Esophagus (tissue), 2 donors: ENCODE results near the gene FYN. TPM values are rescaled to one million over a fixed set of nuclear protein-coding genes. Genes with fewer than 3 reads are reported as not detected.
A peak's percentile ranks its signal among the peaks of the same experiment; 100 is the strongest.

Experiments used
- H3K27ac ChIP-seq, 2 donors: one replicate each; pipeline ENCODE4 v1.5.1; 2013; ENCODE audit warnings: low read depth in 2 of 2, mild to moderate bottlenecking in 2 of 2, inconsistent platforms in 1 of 2, low read length in 1 of 2, moderate library complexity in 1 of 2
- H3K27me3 ChIP-seq, 2 donors: one replicate each; pipeline ENCODE4 v1.6.1; 2013; ENCODE audit warnings: low read length in 2 of 2, control low read depth in 1 of 2, mild to moderate bottlenecking in 1 of 2; ENCODE audit not compliant: insufficient read depth in 2 of 2, control insufficient read depth in 1 of 2
- H3K36me3 ChIP-seq, 2 donors: one replicate each; pipeline ENCODE4 v1.6.1; 2013; ENCODE audit warnings: low read length in 1 of 2; ENCODE audit not compliant: control insufficient read depth in 2 of 2, insufficient read depth in 2 of 2
- H3K4me1 ChIP-seq, 2 donors: one replicate each; pipeline ENCODE4 v1.6.1; 2013; ENCODE audit warnings: low read length in 1 of 2; ENCODE audit not compliant: control insufficient read depth in 2 of 2, insufficient read depth in 2 of 2
- H3K4me3 ChIP-seq, 2 donors: one replicate each; pipeline ENCODE4 v1.5.1; 2013; ENCODE audit warnings: low read length in 2 of 2, mild to moderate bottlenecking in 2 of 2, low read depth in 1 of 2, moderate library complexity in 1 of 2
- H3K9me3 ChIP-seq, 2 donors: one replicate each; pipeline ENCODE4 v1.6.1; 2013; ENCODE audit warnings: mild to moderate bottlenecking in 2 of 2, low read depth in 1 of 2, low read length in 1 of 2, moderate library complexity in 1 of 2; ENCODE audit not compliant: control insufficient read depth in 2 of 2, insufficient read depth in 1 of 2
- WGBS, 2 donors: extraction: QIAGEN DNeasy Blood & Tissue Kit; methylation state at CpG; one replicate each; pipeline ENCODE4 v1.1.7; 2013; 5-methylcytosine and 5-hydroxymethylcytosine counted together
- polyA plus RNA-seq, 2 donors: library from polyadenylated mRNA; stranded (reverse); fragments of 200-250 nt; gene quantifications; one replicate each; pipeline ENCODE4 v1.2.3, GENCODE V29; 2013
- donor health status: healthy with polysubstance abuse.
- donor health status: Bipolar disorder and iron deficiency.

FYN gene
- polyA plus RNA-seq, 2 donors = 6.7 to 8.4 TPM

- no peak overlapping the region for H3K27ac ChIP-seq
- H3K4me1 ChIP-seq = peaks cover 0 to 9% of the 10 kb centered on the region in 2 donors
- H3K4me3 ChIP-seq = no peak overlapping the region
- no peaks in the 10 kb centered on the region for H3K9me3 ChIP-seq
- whole genome bisulfite sequencing, 2 donors = 68 to 72% methylated on average over 7 of the region's 7 CpGs
- no peaks in the 10 kb centered on the region for H3K27me3 ChIP-seq
- H3K36me3 ChIP-seq = peaks cover 0 to 2% of the 10 kb centered on the region in 2 donors
Measured at GRCh38 chr6:111691345-111692225, 181.7 kb downstream of the FYN start.

DNA sequence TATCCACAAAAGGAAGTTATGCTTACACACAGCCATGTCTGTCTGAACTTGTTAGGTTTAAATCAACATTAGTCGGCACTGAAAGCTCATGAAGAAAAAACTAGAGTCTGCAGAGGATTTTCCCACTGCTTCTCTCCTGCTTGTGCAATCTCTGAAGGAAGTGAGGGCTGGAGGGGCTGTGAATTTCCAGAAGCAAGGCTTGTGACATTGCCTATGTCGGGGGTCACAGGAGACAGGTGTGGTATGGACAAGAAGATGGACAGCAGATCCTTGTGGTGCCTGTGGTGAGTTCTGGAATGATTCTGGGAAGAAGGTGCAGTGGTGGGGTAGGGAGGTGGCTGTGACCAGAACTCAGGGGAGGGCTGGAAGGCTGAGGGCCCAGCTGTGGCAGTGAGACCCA is 183.3 kb downstream of the FYN start:
- 44 to 54% methylated on average over 2 of the region's 2 CpGs for WGBS, 2 donors
- Histone ChIP-seq H3K4me1 (peaks cover 2 to 9% of the 10 kb centered on the region in 2 donors), H3K27ac (no peak overlapping the region)

DNA sequence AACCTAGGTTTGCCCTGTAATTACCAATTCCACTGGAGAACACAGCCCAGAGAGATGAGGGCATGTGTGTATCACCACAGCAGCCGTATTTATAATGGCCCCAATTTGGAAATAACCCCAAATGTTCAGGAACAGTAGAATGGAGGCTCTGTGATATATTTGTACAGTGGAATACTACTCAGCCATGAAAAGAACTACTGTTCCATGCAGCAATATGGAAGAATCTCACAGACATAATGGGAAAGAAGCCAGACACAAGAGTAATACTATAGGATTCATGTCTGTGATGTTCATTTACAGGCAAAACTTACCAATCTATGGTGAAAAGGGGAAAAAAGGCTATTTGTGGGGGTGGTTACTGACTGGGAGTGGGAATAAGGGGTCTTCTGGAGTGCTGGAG is 183.8 kb downstream of the FYN start:
- 94 to 95% methylated on average over 1 of the region's 1 CpG for WGBS, 2 donors
- Histone ChIP-seq H3K4me3 (no peak overlapping the region), H3K27me3 (no peaks in the 10 kb centered on the region), H3K36me3 (no peaks in the 10 kb centered on the region), H3K4me1 (peaks cover 2 to 9% of the 10 kb centered on the region in 2 donors), H3K9me3 (no peaks in the 10 kb centered on the region), H3K27ac (no peak overlapping the region)

More for the DNA sequence above, 183.3 kb downstream of the FYN start:
- H3K4me3 ChIP-seq = no peak overlapping the region
- H3K9me3 ChIP-seq = no peaks in the 10 kb centered on the region
- H3K36me3 ChIP-seq = no peaks in the 10 kb centered on the region
- H3K27me3 ChIP-seq = no peaks in the 10 kb centered on the region

- Histone ChIP-seq H3K4me1 (peaks cover 2 to 9% of the 10 kb centered on the region in 2 donors), H3K4me3 (no peak overlapping the region), H3K9me3 (no peaks in the 10 kb centered on the region), H3K36me3 (no peaks in the 10 kb centered on the region), H3K27ac (no peak overlapping the region), H3K27me3 (no peaks in the 10 kb centered on the region)
- WGBS, 2 donors = 96% methylated on average over 7 of the region's 7 CpGs
Measured at GRCh38 chr6:111688331-111688730, 184.9 kb downstream of the FYN start.

DNA sequence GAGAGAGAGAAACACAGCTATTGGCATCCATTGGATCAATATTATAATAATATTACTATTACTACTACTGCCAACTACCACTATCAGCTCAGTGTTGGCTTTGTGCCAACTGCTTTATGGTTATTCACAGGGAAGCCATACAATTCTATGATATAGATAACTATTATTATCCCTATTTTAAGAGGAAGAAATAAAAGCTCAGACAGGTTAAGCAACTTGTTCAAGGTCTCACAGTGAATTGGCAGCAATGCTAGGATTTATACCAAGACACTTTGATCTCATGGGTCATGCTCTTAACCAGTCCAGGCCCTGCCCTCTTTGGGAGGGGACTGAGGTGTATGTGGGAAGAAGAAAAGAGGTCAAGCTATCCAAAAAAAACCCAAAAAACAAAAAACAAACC is 185.6 kb downstream of the FYN start:
- Histone ChIP-seq H3K36me3 (no peaks in the 10 kb centered on the region), H3K27me3 (no peaks in the 10 kb centered on the region), H3K9me3 (no peaks in the 10 kb centered on the region), H3K4me1 (peaks cover 2 to 7% of the 10 kb centered on the region in 2 donors), H3K4me3 (no peak overlapping the region), H3K27ac (no peak overlapping the region)

- H3K27me3 ChIP-seq = no peaks in the 10 kb centered on the region
- H3K36me3 ChIP-seq = no peaks in the 10 kb centered on the region
- no peaks in the 10 kb centered on the region for H3K9me3 ChIP-seq
- 71 to 81% methylated on average over 3 of the region's 3 CpGs for WGBS, 2 donors
- H3K4me3 ChIP-seq = no peak overlapping the region
- H3K4me1 ChIP-seq = peaks cover 2 to 3% of the 10 kb centered on the region in 2 donors
- no peak overlapping the region for H3K27ac ChIP-seq
Measured at GRCh38 chr6:111686932-111687266, 186.4 kb downstream of the FYN start.

- H3K9me3 ChIP-seq = no peaks in the 10 kb centered on the region
- peak overlapping the region; percentile 59 to 63 for H3K27ac ChIP-seq
- H3K27me3 ChIP-seq = no peaks in the 10 kb centered on the region
- no peaks in the 10 kb centered on the region for H3K36me3 ChIP-seq
- peaks cover 3% of the 10 kb centered on the region in 2 donors for H3K4me1 ChIP-seq
- no peak overlapping the region for H3K4me3 ChIP-seq
- 37 to 59% methylated on average over 19 of the region's 19 CpGs for WGBS, 2 donors
Measured at GRCh38 chr6:111686249-111686931, 186.9 kb downstream of the FYN start.

DNA sequence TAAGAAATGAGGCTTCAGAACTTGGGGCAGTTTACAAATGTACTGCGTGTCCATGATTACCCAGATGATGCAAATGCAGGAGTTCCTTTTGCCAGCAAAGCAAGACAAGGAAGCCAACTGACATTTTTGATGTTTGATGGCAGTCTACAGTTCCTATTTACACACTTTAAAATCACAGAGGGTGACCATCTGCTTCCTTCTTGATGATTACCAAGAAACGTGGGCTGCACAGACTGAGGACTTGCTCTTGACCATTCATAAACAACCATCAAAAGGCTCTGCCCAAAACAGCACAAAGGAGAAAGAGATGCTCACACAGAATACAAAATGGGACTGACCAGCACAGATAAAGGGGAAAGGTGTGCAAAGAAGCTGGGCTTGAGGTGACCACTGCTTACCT is 187.7 kb downstream of the FYN start:
- Histone ChIP-seq H3K4me3 (no peak overlapping the region), H3K4me1 (peaks cover 3% of the 10 kb centered on the region in 2 donors), H3K27ac (no peak overlapping the region), H3K27me3 (no peaks in the 10 kb centered on the region), H3K36me3 (no peaks in the 10 kb centered on the region), H3K9me3 (no peaks in the 10 kb centered on the region)
- WGBS, 2 donors = 63 to 70% methylated on average over 2 of the region's 2 CpGs

DNA sequence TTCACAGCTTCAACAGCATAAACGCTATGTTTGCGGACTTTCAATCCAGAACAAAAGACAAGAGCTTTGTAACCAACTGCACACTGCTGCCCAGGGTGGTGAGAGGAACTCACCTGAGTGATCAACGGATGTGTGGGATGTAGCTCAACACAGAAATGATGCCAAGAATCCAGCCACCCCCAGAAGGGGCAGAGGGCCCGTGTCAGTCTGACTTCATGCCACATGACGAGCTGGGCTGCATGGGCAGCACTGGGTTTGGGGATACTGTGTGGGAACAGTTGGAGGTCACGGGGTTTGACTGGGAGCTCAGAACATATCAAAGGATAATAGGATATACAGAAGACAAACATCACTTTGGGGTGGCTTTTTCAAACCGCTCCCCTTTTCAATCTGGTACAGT is 188.2 kb downstream of the FYN start:
- peaks cover 1 to 3% of the 10 kb centered on the region in 2 donors for H3K4me1 ChIP-seq
- no peaks in the 10 kb centered on the region for H3K27me3 ChIP-seq
- H3K27ac ChIP-seq = peak overlapping the region in 1 of 2 donors; percentile 24
- H3K9me3 ChIP-seq = no peaks in the 10 kb centered on the region
- H3K4me3 ChIP-seq = no peak overlapping the region
- 82 to 85% methylated on average over 7 of the region's 7 CpGs for WGBS, 2 donors
- H3K36me3 ChIP-seq = no peaks in the 10 kb centered on the region
